ENCODE data around the gene EIPR1. TPM values are rescaled to one million over a fixed set of nuclear protein-coding genes. Genes with fewer than 3 reads are reported as not detected.

The EIPR1 gene
- polyA plus RNA-seq, 1 donor from 2014 or later = 138 TPM

DNA sequence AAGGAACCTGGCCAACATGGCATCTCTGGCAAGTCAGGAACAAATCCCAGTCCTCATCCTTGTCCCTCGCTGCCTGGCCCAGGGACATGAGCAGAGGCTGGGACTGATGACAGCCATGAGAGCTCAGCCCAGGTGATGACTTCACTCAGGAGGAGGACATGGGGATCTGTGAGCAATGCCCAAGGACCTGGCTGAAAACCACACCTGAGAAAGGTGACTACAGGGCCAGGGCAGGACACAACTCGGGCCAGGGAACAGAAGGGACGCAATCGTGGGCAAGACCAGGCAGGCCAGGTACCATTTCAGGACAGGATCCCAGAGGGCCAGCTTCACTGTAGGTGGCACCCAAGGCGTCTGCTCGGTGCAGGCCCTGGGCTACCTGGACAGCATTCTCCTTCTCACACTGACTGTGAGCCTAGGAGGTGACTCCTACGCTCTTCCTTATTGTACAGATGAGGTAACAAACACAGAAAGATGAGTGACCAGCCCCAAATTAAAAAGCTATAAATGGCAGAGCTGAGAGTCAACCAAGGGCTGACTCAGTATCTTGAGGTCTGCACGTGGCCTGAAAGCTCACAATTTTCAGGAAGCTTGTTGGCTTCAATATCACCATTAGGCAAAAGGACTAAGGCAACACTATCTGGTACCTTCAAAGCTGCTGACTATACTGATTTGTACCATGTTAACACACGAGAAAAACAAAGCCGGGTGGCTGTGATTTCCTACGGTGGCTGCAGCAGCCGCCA is 141.1 kb downstream of the EIPR1 start:
- Histone ChIP-seq H3K27ac (ENCODE audit: low read length) (no peak overlapping the region), H3F3A (ENCODE audit: insufficient read depth, low read length, poor library complexity, severe bottlenecking) (no peaks in the 10 kb centered on the region), H3K9ac (ENCODE audit: low read length) (no peak overlapping the region), H3K9me2 (ENCODE audit: insufficient read depth, low read length) (no peaks in the 10 kb centered on the region), H3K4me2 (ENCODE audit: low read length) (no peak overlapping the region), H3K27me3 (ENCODE audit: insufficient read depth, low read depth, low read length) (no peaks in the 10 kb centered on the region), H3K79me2 (replicated peaks; ENCODE audit: insufficient read depth, low read length) (no peaks in the 10 kb centered on the region), H2AFZ (ENCODE audit: low read depth, low read length) (no peak overlapping the region), H4K20me1 (ENCODE audit: insufficient read depth) (no peaks in the 10 kb centered on the region), H3K9me3 (ENCODE audit: low read length) (no peaks in the 10 kb centered on the region), H3K4me3 (ENCODE audit: low read length) (no peak overlapping the region), H3K36me3 (ENCODE audit: insufficient read depth, low read length) (no peaks in the 10 kb centered on the region)
- TF ChIP-seq EZH2 (IDR thresholded peaks at IDR 0.05; ENCODE audit: borderline replicate concordance, insufficient read depth, low read length, poor library complexity, severe bottlenecking) (no peak), MXI1 (conservative IDR thresholded peaks at IDR 0.05; ENCODE audit: poor library complexity, severe bottlenecking) (no peak), POLR2AphosphoS5 (IDR thresholded peaks at IDR 0.05) (no peak), TAF1 (IDR thresholded peaks at IDR 0.05; ENCODE audit: low read depth) (no peak), RAD21 (conservative IDR thresholded peaks at IDR 0.05) (no peak), EP300 (conservative IDR thresholded peaks at IDR 0.05; ENCODE audit: poor library complexity, severe bottlenecking) (no peak), SMC3 (conservative IDR thresholded peaks at IDR 0.05; ENCODE audit: poor library complexity) (no peak)
- TF ChIP-seq, protein P1, sequence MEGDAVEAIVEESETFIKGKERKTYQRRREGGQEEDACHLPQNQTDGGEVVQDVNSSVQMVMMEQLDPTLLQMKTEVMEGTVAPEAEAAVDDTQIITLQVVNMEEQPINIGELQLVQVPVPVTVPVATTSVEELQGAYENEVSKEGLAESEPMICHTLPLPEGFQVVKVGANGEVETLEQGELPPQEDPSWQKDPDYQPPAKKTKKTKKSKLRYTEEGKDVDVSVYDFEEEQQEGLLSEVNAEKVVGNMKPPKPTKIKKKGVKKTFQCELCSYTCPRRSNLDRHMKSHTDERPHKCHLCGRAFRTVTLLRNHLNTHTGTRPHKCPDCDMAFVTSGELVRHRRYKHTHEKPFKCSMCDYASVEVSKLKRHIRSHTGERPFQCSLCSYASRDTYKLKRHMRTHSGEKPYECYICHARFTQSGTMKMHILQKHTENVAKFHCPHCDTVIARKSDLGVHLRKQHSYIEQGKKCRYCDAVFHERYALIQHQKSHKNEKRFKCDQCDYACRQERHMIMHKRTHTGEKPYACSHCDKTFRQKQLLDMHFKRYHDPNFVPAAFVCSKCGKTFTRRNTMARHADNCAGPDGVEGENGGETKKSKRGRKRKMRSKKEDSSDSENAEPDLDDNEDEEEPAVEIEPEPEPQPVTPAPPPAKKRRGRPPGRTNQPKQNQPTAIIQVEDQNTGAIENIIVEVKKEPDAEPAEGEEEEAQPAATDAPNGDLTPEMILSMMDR (IDR thresholded peaks at IDR 0.05; ENCODE audit: poor library complexity, severe bottlenecking) = no peak
- TF ChIP-seq, protein P2, sequence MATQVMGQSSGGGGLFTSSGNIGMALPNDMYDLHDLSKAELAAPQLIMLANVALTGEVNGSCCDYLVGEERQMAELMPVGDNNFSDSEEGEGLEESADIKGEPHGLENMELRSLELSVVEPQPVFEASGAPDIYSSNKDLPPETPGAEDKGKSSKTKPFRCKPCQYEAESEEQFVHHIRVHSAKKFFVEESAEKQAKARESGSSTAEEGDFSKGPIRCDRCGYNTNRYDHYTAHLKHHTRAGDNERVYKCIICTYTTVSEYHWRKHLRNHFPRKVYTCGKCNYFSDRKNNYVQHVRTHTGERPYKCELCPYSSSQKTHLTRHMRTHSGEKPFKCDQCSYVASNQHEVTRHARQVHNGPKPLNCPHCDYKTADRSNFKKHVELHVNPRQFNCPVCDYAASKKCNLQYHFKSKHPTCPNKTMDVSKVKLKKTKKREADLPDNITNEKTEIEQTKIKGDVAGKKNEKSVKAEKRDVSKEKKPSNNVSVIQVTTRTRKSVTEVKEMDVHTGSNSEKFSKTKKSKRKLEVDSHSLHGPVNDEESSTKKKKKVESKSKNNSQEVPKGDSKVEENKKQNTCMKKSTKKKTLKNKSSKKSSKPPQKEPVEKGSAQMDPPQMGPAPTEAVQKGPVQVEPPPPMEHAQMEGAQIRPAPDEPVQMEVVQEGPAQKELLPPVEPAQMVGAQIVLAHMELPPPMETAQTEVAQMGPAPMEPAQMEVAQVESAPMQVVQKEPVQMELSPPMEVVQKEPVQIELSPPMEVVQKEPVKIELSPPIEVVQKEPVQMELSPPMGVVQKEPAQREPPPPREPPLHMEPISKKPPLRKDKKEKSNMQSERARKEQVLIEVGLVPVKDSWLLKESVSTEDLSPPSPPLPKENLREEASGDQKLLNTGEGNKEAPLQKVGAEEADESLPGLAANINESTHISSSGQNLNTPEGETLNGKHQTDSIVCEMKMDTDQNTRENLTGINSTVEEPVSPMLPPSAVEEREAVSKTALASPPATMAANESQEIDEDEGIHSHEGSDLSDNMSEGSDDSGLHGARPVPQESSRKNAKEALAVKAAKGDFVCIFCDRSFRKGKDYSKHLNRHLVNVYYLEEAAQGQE (IDR thresholded peaks at IDR 0.05; ENCODE audit: borderline replicate concordance) = no peak

DNA sequence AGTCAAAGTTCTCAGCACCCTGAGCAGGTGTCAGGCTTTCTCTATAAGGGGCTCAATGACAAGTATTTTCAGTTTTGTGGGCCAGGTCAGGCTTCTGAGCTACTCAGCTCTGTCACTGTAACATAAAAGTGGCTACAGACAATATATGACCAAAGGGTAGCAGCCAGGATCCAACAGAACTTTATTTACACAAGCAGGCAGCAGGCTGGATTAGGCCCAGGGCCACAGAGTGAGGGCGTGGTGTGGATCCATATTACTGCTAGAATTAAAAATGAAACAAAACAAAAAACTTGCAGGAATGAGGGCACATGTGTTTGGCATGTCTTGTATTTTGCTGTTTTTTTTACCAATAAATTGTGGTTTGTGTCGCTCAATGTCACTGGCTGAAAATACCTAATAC is 143.7 kb downstream of the EIPR1 start:
- Histone ChIP-seq H4K20me1 (ENCODE audit: insufficient read depth) (no peaks in the 10 kb centered on the region), H3K36me3 (ENCODE audit: insufficient read depth, low read length) (no peaks in the 10 kb centered on the region)

More for the DNA sequence above, 143.7 kb downstream of the EIPR1 start:
- H3K27me3 ChIP-seq (ENCODE audit: insufficient read depth, low read depth, low read length) = no peaks in the 10 kb centered on the region
- no peaks in the 10 kb centered on the region for H3K9me2 ChIP-seq (ENCODE audit: insufficient read depth, low read length)
- H3K9me3 ChIP-seq (ENCODE audit: low read length) = no peaks in the 10 kb centered on the region
- H3K79me2 ChIP-seq (replicated peaks; ENCODE audit: insufficient read depth, low read length) = no peaks in the 10 kb centered on the region
- H3K4me3 ChIP-seq (ENCODE audit: low read length) = no peak overlapping the region
- no peak overlapping the region for H3K4me2 ChIP-seq (ENCODE audit: low read length)
- H2AFZ ChIP-seq (ENCODE audit: low read depth, low read length) = no peak overlapping the region
- no peak overlapping the region for H3K9ac ChIP-seq (ENCODE audit: low read length)
- H3F3A ChIP-seq (ENCODE audit: insufficient read depth, low read length, poor library complexity, severe bottlenecking) = no peaks in the 10 kb centered on the region
- TF ChIP-seq TAF1 (IDR thresholded peaks at IDR 0.05; ENCODE audit: low read depth) = no peak
- no peak for TF ChIP-seq RAD21 (conservative IDR thresholded peaks at IDR 0.05)
- no peak for TF ChIP-seq POLR2AphosphoS5 (IDR thresholded peaks at IDR 0.05)
- no peak for TF ChIP-seq MXI1 (conservative IDR thresholded peaks at IDR 0.05; ENCODE audit: poor library complexity, severe bottlenecking)
- TF ChIP-seq SMC3 (conservative IDR thresholded peaks at IDR 0.05; ENCODE audit: poor library complexity) = no peak
- TF ChIP-seq EP300 (conservative IDR thresholded peaks at IDR 0.05; ENCODE audit: poor library complexity, severe bottlenecking) = no peak
- TF ChIP-seq EZH2 (IDR thresholded peaks at IDR 0.05; ENCODE audit: borderline replicate concordance, insufficient read depth, low read length, poor library complexity, severe bottlenecking) = no peak
- TF ChIP-seq, protein P1 (IDR thresholded peaks at IDR 0.05; ENCODE audit: poor library complexity, severe bottlenecking) = no peak
- TF ChIP-seq, protein P2 (IDR thresholded peaks at IDR 0.05; ENCODE audit: borderline replicate concordance) = no peak
- H3K27ac ChIP-seq (ENCODE audit: low read length) = no peak overlapping the region

Data from neural cell (in vitro differentiated cells).